ENCODE measurements around the gene PET117. TPM values are rescaled to one million over a fixed set of nuclear protein-coding genes. Genes with fewer than 3 reads are reported as not detected.
"Not testable (repeated sequence)": the region's sequence is repeated elsewhere in the genome, so short reads cannot be mapped to it uniquely, and the experiment has no call there.

The PET117 gene
- total RNA-seq, 1 donor from 2014 or later, result 11.7 TPM

DNA sequence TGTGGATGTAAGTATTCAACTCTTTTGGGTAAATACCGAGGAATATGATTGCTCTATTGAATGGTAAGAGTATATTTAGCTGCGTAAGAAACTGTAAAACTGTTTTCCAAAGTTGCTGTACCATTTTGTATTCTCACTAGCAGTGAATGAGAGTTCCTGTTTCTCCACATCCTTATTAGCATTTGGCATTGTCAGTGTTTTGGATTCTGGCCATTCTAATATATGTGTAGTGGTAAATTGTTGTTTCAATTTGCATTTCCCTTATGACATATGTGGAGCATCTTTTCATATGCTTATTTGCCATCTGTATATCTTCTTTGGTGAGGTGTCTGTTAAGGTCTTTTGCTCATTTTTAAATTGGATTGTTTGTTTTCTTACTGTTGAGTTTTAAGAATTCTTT lies 29.3 kb upstream of the PET117 start:
- H3K4me1 ChIP-seq, result no peaks in the 10 kb centered on the region
- H3K27ac ChIP-seq, result no peak overlapping the region
- H3K27me3 ChIP-seq, result no peaks in the 10 kb centered on the region
- no peaks in the 10 kb centered on the region for H3K36me3 ChIP-seq
- H3K9me3 ChIP-seq, result no peaks in the 10 kb centered on the region
- TF ChIP-seq, protein P1, sequence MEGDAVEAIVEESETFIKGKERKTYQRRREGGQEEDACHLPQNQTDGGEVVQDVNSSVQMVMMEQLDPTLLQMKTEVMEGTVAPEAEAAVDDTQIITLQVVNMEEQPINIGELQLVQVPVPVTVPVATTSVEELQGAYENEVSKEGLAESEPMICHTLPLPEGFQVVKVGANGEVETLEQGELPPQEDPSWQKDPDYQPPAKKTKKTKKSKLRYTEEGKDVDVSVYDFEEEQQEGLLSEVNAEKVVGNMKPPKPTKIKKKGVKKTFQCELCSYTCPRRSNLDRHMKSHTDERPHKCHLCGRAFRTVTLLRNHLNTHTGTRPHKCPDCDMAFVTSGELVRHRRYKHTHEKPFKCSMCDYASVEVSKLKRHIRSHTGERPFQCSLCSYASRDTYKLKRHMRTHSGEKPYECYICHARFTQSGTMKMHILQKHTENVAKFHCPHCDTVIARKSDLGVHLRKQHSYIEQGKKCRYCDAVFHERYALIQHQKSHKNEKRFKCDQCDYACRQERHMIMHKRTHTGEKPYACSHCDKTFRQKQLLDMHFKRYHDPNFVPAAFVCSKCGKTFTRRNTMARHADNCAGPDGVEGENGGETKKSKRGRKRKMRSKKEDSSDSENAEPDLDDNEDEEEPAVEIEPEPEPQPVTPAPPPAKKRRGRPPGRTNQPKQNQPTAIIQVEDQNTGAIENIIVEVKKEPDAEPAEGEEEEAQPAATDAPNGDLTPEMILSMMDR (IDR thresholded peaks at IDR 0.05), result no peak
- no peak for ATAC-seq
- no peak for DNase-seq
- H3K4me3 ChIP-seq, result no peak overlapping the region
- intact Hi-C loops (cut with DNase I), result no loop called here

DNA sequence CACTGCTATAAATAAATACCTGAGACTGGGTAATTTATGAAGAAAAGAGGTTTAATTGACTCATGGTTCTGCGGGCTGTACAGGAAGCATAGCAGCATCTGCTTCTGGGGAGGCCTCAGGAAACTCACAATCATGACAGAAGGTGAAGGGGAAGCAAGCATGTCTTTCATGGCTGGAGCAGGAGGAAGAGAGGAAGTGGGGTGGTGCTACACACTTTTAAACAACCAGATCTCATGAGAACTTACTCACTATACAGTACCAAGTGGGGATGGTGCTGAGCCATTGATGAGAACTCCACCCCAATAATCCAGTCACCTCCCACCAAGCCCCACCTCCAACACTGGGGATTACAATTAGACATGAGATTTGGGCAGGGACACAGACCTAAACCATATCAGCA lies 9.1 kb upstream of the PET117 start:
- H3K27me3 ChIP-seq; ATAC-seq; DNase-seq; H3K4me1 ChIP-seq; H3K9me3 ChIP-seq; H3K4me3 ChIP-seq; H3K36me3 ChIP-seq; intact Hi-C loops (cut with DNase I); H3K27ac ChIP-seq: not testable (repeated sequence)

DNA sequence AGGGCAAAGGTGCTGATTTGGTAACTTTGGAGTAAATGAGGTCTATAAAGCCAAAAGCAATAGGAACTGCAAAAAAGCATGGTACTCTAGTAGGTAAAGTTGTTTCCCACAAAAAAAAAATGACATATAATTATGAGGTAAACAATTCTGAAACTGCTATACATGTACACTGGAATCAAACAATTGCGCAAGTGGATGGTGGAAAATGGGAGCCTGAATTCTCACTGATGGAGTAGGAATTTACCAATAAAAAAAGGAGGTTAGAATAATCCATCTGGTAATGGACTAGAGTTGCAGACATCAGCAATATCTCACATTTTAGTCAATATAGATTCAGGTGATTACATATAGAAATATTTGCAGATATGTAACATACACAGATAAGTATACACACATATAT lies 5.0 kb upstream of the PET117 start:
- TF ChIP-seq, protein P1 (IDR thresholded peaks at IDR 0.05), result no peak
- H3K4me1 ChIP-seq, result peaks cover 5% of the 10 kb centered on the region
- no peaks in the 10 kb centered on the region for H3K27me3 ChIP-seq
- no peaks in the 10 kb centered on the region for H3K36me3 ChIP-seq
- intact Hi-C loops (cut with DNase I), result no loop called here
- no peaks in the 10 kb centered on the region for H3K9me3 ChIP-seq
- ATAC-seq, result no peak
- no peak overlapping the region for H3K4me3 ChIP-seq
- H3K27ac ChIP-seq, result no peak overlapping the region
- DNase-seq, result no peak

DNA sequence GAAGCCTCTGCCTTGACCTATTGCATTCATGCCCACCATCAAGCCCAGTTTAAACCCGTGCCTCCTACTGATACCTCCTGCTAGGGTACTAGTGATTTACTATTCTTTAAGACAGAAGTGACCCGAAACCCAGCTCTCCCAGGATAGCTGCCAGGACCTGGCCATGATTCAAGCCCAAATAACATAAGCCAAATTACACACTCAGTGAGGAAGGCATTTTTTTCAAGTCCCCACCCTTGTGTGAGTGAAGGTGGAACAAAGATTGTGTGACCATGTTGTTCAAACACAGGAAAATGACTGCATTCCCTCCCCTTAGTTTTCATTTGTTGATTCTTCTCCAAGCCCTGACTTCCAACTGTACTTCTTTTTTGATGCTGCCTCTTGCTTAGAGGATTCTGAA lies 3.7 kb upstream of the PET117 start:
- peaks cover 9% of the 10 kb centered on the region for H3K4me1 ChIP-seq
- H3K27ac ChIP-seq, result peak overlapping the region; percentile 15
- no peaks in the 10 kb centered on the region for H3K27me3 ChIP-seq
- TF ChIP-seq, protein P1 (IDR thresholded peaks at IDR 0.05), result no peak
- H3K9me3 ChIP-seq, result no peaks in the 10 kb centered on the region
- H3K4me3 ChIP-seq, result no peak overlapping the region
- intact Hi-C loops (cut with DNase I), result no loop called here
- peak; percentile 6 for ATAC-seq
- no peak for DNase-seq
- H3K36me3 ChIP-seq, result no peaks in the 10 kb centered on the region

DNA sequence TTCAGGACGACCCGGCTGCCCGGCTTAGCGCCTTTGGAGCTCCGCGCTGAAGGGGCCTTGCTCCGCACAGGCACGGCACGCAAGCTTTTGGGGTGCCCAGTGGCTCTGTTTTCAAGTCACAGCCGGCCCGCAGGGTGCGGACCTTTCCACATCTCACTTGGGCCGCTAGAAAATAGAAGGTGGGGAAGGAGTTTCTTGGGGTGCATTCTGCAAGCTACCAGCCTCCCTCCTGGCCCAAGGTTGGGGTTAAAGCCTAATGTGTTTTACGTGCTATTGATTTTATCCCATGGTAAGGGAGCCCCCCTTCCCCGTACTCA lies 561 bp downstream of the PET117 start:
- ATAC-seq (no peak), DNase-seq (no peak)
- Histone ChIP-seq H3K27me3 (no peaks in the 10 kb centered on the region), H3K36me3 (peaks cover 11% of the 10 kb centered on the region), H3K4me1 (peaks cover 18% of the 10 kb centered on the region), H3K9me3 (no peaks in the 10 kb centered on the region), H3K4me3 (peak overlapping the region; percentile 97), H3K27ac (peak overlapping the region; percentile 96)
- intact Hi-C loops (cut with DNase I), result no loop called here
- TF ChIP-seq, protein P1 (IDR thresholded peaks at IDR 0.05), result no peak

DNA sequence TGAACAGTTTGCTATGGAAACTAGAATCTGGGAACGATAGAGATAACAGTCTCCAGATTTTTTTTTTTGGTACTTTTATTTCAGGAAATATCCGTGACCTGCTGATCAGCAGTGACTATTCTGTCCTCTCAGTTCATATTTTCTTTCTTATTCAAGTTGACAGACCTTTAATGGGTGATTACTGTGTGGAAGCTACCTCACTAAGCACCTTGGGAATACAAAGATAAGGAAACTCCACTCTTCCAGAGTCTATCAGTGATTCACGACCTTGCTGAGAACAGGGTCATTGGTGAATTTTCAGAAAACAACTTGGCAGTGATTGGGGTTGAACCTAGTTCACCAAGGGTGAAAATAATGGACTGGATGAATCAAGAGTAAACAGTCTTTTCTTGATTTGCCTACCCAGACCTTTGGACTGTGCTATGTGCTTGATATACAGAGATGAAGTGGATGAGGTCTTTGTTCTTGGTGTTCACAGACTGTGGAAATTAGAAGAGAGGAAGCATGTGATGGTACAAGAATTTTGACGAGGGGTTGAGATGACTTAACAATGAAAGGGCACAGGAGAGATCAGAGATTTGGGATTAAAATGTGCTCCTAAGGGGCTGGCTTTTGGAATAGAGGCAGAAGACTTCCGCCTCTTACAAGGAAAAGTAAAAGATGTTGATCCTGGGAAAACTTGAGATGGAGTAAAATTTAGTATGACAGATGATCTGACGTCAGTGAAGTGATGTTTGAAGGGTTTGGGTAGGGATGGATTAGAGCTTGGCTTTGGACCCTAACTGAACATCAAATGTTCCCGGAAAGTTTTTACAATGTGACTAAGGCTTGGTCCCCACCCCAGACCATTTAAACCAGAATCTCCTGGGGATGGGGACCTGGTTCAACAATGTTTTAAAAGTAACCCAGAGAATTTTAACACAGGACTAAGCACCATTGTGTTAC lies 1.2 kb downstream of the PET117 start:
- Histone ChIP-seq H3K9me3 (no peaks in the 10 kb centered on the region), H3K27me3 (no peaks in the 10 kb centered on the region), H3K36me3 (peaks cover 17% of the 10 kb centered on the region), H3K4me3 (peak overlapping the region; percentile 97), H3K4me1 (peaks cover 18% of the 10 kb centered on the region), H3K27ac (no peak overlapping the region)
- no peak for DNase-seq
- TF ChIP-seq, protein P1 (IDR thresholded peaks at IDR 0.05), result no peak
- intact Hi-C loops (cut with DNase I), result no loop called here
- ATAC-seq, result no peak

Measured in upper lobe of right lung (tissue), 1 donor.